Stomach (tissue), 9 donors: ENCODE measurements around the gene RHBG. TPM values are rescaled to one million over a fixed set of nuclear protein-coding genes. Genes with fewer than 3 reads are reported as not detected.

Experiments used
- DNase-seq, 2 donors: peaks; one replicate each; pipeline versions ENCODE4 v3.0.0 to v3.0.0-alpha.2; 2013 to 2019
- H3K27ac ChIP-seq, 5 donors: fragments of 200-600 bp in 4 of 5; sonication (generic) in 4 of 5; one replicate each; pipeline ENCODE4 v1.5.1; 2013 to 2019; ENCODE audit warnings: mild to moderate bottlenecking in 1 of 5, moderate library complexity in 1 of 5
- H3K27me3 ChIP-seq, 3 donors: fragments of 200-600 bp; sonication (generic); one replicate each; pipeline ENCODE4 v1.5.1; 2017 to 2019; ENCODE audit warnings: mixed run types in 1 of 3
- H3K36me3 ChIP-seq, 4 donors: fragments of 200-600 bp; sonication (generic); 1 replicate in 3 of 4; 2 replicates in 1 of 4; pipeline ENCODE4 v1.5.1; 2016 to 2019
- H3K4me1 ChIP-seq, 4 donors: fragments of 200-600 bp; sonication (generic); one replicate each; pipeline ENCODE4 v1.5.1; 2016 to 2019
- H3K4me3 ChIP-seq, 4 donors: fragments of 200-600 bp; sonication (generic) in 3 of 4; one replicate each; pipeline ENCODE4 v1.5.1; 2016 to 2019; ENCODE audit warnings: mild to moderate bottlenecking in 1 of 4
- H3K9me3 ChIP-seq, 4 donors: fragments of 200-600 bp; sonication (generic); one replicate each; pipeline ENCODE4 v1.5.1; 2016 to 2019
- CTCF ChIP-seq, 7 experiments: fragments of 450-650 bp in 4 of 7; fragments of 200-600 bp in 3 of 7; sonication (generic) in 3 of 7; IDR thresholded peaks; one replicate each; pipeline ENCODE4 v1.5.1; 2016 to 2019; ENCODE audit warnings: antibody characterized with exemption in 7 of 7, control low read depth in 2 of 7, mild to moderate bottlenecking in 1 of 7
- EP300 ChIP-seq: sonication (generic); formaldehyde crosslinking; IDR thresholded peaks from one replicate; pipeline ENCODE4 v1.6.1; 2017; ENCODE audit warnings: antibody characterized with exemption
- POLR2A ChIP-seq, 4 donors: fragments of 450-650 bp; IDR thresholded peaks; one replicate each; pipeline ENCODE4 v1.6.1; 2016; ENCODE audit warnings: antibody characterized with exemption in 4 of 4, control low read depth in 2 of 4, mild to moderate bottlenecking in 1 of 4, moderate library complexity in 1 of 4
- POLR2AphosphoS5 ChIP-seq, 3 donors: sonication (generic); formaldehyde crosslinking; IDR thresholded peaks; one replicate each; pipeline ENCODE4 v1.6.1; 2016; ENCODE audit warnings: antibody characterized with exemption in 3 of 3
- WGBS, 5 donors: extraction: QIAGEN DNeasy Blood & Tissue Kit in 3 of 5; methylation state at CpG; one replicate each; pipeline versions ENCODE4 v1.1.5 to v1.1.7; 2013 to 2018; 5-methylcytosine and 5-hydroxymethylcytosine counted together
- intact Hi-C: fragments of 100-400 bp; cut with DNase I; formaldehyde crosslinking; loops from one replicate; pipeline ENCODE4 v1.15.1; 2023; ENCODE audit warnings: low total_unique reads
- polyA plus RNA-seq, 3 donors: library from polyadenylated mRNA; stranded (reverse); fragments of 200-250 nt; gene quantifications; one replicate each; pipeline ENCODE4 v1.2.3, GENCODE V29; 2013
- total RNA-seq, 5 donors: library from RNA; depleted of rRNA; stranded (reverse); fragments of >200 nt; gene quantifications; one replicate each; pipeline versions ENCODE4 v1.1.0 to v1.2.3, GENCODE V29; 2014 to 2016
- donor health status: healthy with polysubstance abuse.
- donor health status: Bipolar disorder and iron deficiency.
- donor health status: healthy.

The RHBG gene
- total and polyA plus RNA-seq, 8 donors: 0.70 TPM; not detected in 7

DNA sequence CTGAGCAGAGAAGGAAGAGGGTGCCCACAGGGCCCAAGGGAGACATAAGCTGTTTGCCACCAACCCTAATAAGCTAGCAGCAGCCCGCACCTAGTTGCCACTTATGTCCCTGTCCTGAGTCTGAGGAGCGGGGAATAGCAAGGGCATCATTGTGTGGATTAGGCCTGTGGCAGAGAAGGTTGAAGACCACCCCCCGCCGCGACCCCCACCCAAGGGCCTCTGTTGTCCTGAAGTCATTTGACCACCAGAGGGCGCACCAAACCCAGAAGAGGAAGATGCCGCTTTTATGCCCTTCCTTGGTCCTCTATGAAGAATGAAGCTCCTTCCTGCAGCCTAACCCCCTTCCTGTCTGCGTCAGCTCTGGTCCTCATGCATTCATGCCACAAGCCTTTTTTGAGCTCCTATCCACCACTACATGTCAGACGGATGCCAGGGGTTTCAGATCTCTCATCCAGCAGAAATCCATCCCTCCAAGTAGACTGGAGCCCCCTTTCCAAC, 16.6 kb downstream of the RHBG start:
- TF ChIP-seq POLR2A (IDR thresholded peaks at IDR 0.05) (no peak), CTCF (IDR thresholded peaks at IDR 0.05) (peak in 6 of 7 experiments; percentile 39 to 94 (median 90))
- H3K27me3 ChIP-seq: peaks cover 14 to 49% (median 42%) of the 10 kb centered on the region in 3 donors
- DNase-seq: peak; percentile 65 to 84
- peaks cover 0 to 11% (median 8%) of the 10 kb centered on the region in 4 donors for H3K4me1 ChIP-seq
- no peak overlapping the region for H3K27ac ChIP-seq
- intact Hi-C loops: loop anchor here (5.0 kb wide), 1 partner anchor 57 kb away; no protein-coding TSS in a partner anchor
- H3K36me3 ChIP-seq: no peaks in the 10 kb centered on the region
- no peaks in the 10 kb centered on the region for H3K9me3 ChIP-seq
- 10 to 14% (median 11%) methylated on average over 8 to 9 of the region's 9 CpGs for WGBS, 5 donors
- H3K4me3 ChIP-seq: no peak overlapping the region

DNA sequence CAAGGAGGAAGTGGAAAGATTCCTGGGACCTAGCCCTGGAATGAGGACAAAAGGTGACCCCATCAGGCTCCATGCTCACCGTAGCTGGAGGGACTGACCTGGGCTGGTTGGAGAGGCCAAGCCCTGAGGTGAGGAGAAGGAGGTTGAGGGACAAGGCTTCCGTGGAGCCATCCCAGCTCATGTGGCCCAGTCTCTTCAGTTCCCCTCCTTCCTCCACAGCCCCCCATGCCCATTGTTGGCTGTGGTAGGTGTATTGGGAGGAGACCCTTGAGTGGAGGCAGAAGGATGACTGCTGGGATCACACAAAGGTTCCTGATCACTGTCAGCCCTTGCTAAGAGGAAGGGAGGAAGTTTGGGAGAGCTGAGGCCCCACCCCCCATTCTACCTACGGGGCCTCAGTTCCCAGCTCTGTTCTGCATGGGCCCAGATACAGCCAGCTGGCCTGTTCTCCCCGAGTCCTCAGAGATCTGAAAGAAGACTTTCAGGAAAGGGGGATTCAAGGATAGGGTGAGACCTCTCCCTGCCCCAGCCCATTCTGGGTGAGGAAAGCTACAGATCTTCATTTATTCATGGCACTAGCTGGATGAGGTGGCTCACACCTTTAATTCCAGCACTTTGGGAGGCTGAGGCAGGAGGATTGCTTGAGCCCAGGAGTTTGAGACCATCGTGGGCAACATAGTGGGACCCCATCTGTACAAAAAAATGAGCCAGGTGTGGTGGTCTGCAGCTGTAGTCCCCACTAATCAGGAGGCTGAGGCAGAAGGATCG, 17.3 kb downstream of the RHBG start:
- Histone ChIP-seq H3K27ac (no peak overlapping the region), H3K4me3 (no peak overlapping the region), H3K36me3 (no peaks in the 10 kb centered on the region), H3K4me1 (peaks cover 0 to 11% (median 8%) of the 10 kb centered on the region in 4 donors), H3K27me3 (peaks cover 14 to 57% (median 48%) of the 10 kb centered on the region in 3 donors), H3K9me3 (no peaks in the 10 kb centered on the region)
- TF ChIP-seq CTCF (IDR thresholded peaks at IDR 0.05): no peak
- no peak for TF ChIP-seq POLR2A (IDR thresholded peaks at IDR 0.05)
- no peak for TF ChIP-seq EP300
- TF ChIP-seq POLR2AphosphoS5 (IDR thresholded peaks at IDR 0.05): no peak
- no peak for DNase-seq
- intact Hi-C loops: loop anchor here (5.0 kb wide), 1 partner anchor 56 kb away; no protein-coding TSS in a partner anchor
- 71 to 83% (median 75%) methylated on average over 6 of the region's 6 CpGs for WGBS, 5 donors

DNA sequence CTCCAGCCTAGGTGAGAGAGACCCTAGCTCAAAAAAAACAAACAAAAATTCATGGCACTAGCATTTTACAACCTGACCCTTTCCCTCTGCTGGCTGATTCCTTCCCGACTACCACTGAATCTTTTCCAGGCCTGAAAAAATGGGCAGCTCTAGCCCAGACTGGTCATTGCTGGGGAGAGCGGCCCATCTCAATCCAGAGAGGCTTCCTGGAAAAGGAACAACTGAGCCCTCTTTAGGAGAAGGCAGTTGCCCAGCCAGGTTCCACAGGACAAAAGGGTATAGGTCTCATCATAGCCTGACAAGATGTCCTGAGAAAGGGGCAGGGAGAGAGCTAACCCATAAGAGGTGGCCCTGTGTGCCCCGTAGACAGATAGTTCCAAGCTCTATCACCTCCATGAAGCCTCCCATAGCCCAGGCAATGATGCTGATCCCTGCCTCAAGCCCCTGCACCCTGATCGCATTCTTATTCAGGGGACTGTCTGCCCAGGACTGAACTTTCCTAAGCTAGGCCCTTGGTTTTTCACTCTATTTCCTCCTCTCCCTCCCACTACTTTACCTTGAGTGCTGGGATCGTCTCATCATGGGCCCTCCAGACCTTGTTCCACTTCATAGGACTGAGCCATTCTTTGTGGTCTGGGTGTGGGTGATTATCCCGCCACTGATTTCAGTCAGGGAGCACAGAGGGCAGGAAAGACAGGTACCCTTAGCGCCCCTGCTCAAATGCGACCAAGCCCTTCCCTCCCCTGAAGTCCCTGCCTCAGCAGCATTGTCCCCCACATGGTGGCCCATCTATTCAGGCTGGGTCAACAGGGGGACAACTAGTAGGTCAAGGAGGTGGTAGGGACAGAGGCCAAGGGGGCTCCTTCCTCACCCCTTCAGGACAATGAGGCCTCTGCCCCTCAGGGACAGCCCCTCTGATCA, 18.2 kb downstream of the RHBG start:
- no peaks in the 10 kb centered on the region for H3K9me3 ChIP-seq
- no peak for DNase-seq
- intact Hi-C loops: loop anchor here (5.0 kb wide), 1 partner anchor 55 kb away; no protein-coding TSS in a partner anchor
- peaks cover 0 to 11% (median 8%) of the 10 kb centered on the region in 4 donors for H3K4me1 ChIP-seq
- 84 to 90% (median 85%) methylated on average over 8 of the region's 8 CpGs for WGBS, 5 donors
- no peak overlapping the region for H3K27ac ChIP-seq
- peaks cover 14 to 65% (median 56%) of the 10 kb centered on the region in 3 donors for H3K27me3 ChIP-seq
- H3K4me3 ChIP-seq: no peak overlapping the region
- TF ChIP-seq POLR2AphosphoS5 (IDR thresholded peaks at IDR 0.05) (no peak), EP300 (no peak), POLR2A (IDR thresholded peaks at IDR 0.05) (no peak), CTCF (IDR thresholded peaks at IDR 0.05) (no peak)
- H3K36me3 ChIP-seq: no peaks in the 10 kb centered on the region

- Histone ChIP-seq H3K4me3 (no peak overlapping the region), H3K9me3 (no peaks in the 10 kb centered on the region), H3K36me3 (no peaks in the 10 kb centered on the region), H3K27me3 (peaks cover 14 to 72% (median 56%) of the 10 kb centered on the region in 3 donors), H3K4me1 (peaks cover 0 to 11% (median 8%) of the 10 kb centered on the region in 4 donors), H3K27ac (no peak overlapping the region)
- TF ChIP-seq POLR2AphosphoS5 (IDR thresholded peaks at IDR 0.05) (no peak), POLR2A (IDR thresholded peaks at IDR 0.05) (no peak), EP300 (no peak), CTCF (IDR thresholded peaks at IDR 0.05) (no peak)
- intact Hi-C loops: loop anchor here (5.0 kb wide), 1 partner anchor 54 kb away; no protein-coding TSS in a partner anchor
- peak in 1 of 2 donors; percentile 41 for DNase-seq
- 26 to 50% (median 30%) methylated on average over 7 to 15 of the region's 15 CpGs for WGBS, 5 donors
Observed at GRCh38 chr1:156387870-156388173, 18.8 kb downstream of the RHBG start.
